ENCODE results near the gene NOL3. TPM values are rescaled to one million over a fixed set of nuclear protein-coding genes. Genes with fewer than 3 reads are reported as not detected.

NOL3 gene
- total and polyA plus RNA-seq, 9 of the 15 experiments (the other 6 are each of a cell fraction or from before 2014, with no cell fraction given), result 0.45 to 14.0 (median 5.4) TPM

DNA sequence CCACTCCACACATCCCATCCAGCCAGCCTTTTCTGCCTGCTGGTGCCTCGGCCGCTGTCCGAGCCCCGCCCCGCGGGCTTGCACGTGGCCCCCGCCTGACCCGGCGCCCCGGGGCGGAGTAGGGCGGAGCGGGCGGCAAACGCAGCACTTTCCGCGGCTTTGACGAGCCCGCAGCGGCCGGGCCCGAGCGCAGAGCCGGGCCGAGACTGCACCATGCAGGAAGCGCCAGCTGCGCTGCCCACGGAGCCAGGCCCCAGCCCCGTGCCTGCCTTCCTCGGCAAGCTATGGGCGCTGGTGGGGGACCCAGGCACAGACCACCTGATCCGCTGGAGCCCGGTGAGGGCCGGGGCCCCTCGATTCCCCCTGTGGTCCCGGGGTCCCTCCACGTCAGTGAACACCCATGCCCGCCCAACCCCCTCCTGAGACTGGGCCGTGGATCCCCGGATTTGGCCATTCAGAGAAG is 5.7 kb upstream of the NOL3 start, which contains the start of gene HSF4 (continued):
- TF ChIP-seq, protein P1, sequence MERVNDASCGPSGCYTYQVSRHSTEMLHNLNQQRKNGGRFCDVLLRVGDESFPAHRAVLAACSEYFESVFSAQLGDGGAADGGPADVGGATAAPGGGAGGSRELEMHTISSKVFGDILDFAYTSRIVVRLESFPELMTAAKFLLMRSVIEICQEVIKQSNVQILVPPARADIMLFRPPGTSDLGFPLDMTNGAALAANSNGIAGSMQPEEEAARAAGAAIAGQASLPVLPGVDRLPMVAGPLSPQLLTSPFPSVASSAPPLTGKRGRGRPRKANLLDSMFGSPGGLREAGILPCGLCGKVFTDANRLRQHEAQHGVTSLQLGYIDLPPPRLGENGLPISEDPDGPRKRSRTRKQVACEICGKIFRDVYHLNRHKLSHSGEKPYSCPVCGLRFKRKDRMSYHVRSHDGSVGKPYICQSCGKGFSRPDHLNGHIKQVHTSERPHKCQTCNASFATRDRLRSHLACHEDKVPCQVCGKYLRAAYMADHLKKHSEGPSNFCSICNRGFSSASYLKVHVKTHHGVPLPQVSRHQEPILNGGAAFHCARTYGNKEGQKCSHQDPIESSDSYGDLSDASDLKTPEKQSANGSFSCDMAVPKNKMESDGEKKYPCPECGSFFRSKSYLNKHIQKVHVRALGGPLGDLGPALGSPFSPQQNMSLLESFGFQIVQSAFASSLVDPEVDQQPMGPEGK (CRISPR knock-in tag; IDR thresholded peaks at IDR 0.05; ENCODE audit: borderline replicate concordance), result no peak
- TF ChIP-seq HINFP (tag; conservative IDR thresholded peaks at IDR 0.05; ENCODE audit: low read depth), result no peak
- TF ChIP-seq ZNF407 (IDR thresholded peaks at IDR 0.05; ENCODE audit: low read depth), result no peak
- TF ChIP-seq MBD1 (CRISPR knock-in tag; IDR thresholded peaks at IDR 0.05), result no peak
- no peak for TF ChIP-seq ZNF668 (CRISPR knock-in tag; IDR thresholded peaks at IDR 0.05)
- TF ChIP-seq SMAD2 (IDR thresholded peaks at IDR 0.05; ENCODE audit: low read depth, low read length), result no peak
- TF ChIP-seq, protein P2, sequence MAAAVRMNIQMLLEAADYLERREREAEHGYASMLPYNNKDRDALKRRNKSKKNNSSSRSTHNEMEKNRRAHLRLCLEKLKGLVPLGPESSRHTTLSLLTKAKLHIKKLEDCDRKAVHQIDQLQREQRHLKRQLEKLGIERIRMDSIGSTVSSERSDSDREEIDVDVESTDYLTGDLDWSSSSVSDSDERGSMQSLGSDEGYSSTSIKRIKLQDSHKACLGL (CRISPR knock-in tag; IDR thresholded peaks at IDR 0.05; ENCODE audit: borderline replicate concordance, poor library complexity, severe bottlenecking), result no peak
- TF ChIP-seq FOXA1 (IDR thresholded peaks at IDR 0.05; ENCODE audit: borderline replicate concordance), result no peak
- no peak for TF ChIP-seq CCAR2 (IDR thresholded peaks at IDR 0.05; ENCODE audit: low read depth, low read length)
- no peak for TF ChIP-seq POU5F1 (IDR thresholded peaks at IDR 0.05; ENCODE audit: borderline replicate concordance, low read depth, low read length, partially characterized antibody)
- TF ChIP-seq PHF20 (IDR thresholded peaks at IDR 0.05; ENCODE audit: partially characterized antibody), result no peak
- TF ChIP-seq HNRNPL (IDR thresholded peaks at IDR 0.05; ENCODE audit: low read depth, low read length), result peak; percentile 76; the same call in 1 of the 2 replicates
- no peak for TF ChIP-seq WHSC1 (IDR thresholded peaks at IDR 0.05; ENCODE audit: low read length)
- TF ChIP-seq ZNF695 (CRISPR knock-in tag; IDR thresholded peaks at IDR 0.05), result no peak
